HUES6 (cell line): ENCODE data around the gene SLC9A9.

Source experiments
- H3K27ac ChIP-seq: 2 replicates; pipeline ENCODE4 v1.7.0; 2013; ENCODE audit warnings: low read depth, mild to moderate bottlenecking, low read length, inconsistent platforms
- H3K27me3 ChIP-seq: 2 replicates; pipeline ENCODE4 v1.6.1; 2013; ENCODE audit warnings: low read length; ENCODE audit not compliant: control insufficient read depth, insufficient read depth
- H3K36me3 ChIP-seq: 2 replicates; pipeline ENCODE4 v1.6.1; 2013; ENCODE audit warnings: low read length; ENCODE audit not compliant: control insufficient read depth, insufficient read depth
- H3K4me1 ChIP-seq: 2 replicates; pipeline ENCODE4 v1.6.1; 2013; ENCODE audit warnings: low read length; ENCODE audit not compliant: control insufficient read depth, insufficient read depth
- H3K4me3 ChIP-seq: 2 replicates; pipeline ENCODE4 v1.5.1; 2013; ENCODE audit warnings: low read depth, low read length
- H3K9ac ChIP-seq: one replicate; pipeline ENCODE4 v1.6.1; 2013; ENCODE audit warnings: mild to moderate bottlenecking, low read length
- H3K9me3 ChIP-seq: 2 replicates; pipeline ENCODE4 v1.6.1; 2013; ENCODE audit warnings: low read depth, low read length; ENCODE audit not compliant: control insufficient read depth, insufficient read depth

Gene SLC9A9

GRCh38 chr3:143559296-143559695, 289.0 kb downstream of the SLC9A9 start:
- no peak overlapping the region for H3K9ac ChIP-seq
- no peaks in the 10 kb centered on the region for H3K36me3 ChIP-seq
- H3K4me3 ChIP-seq, result no peak overlapping the region
- peaks cover 34% of the 10 kb centered on the region for H3K9me3 ChIP-seq
- no peaks in the 10 kb centered on the region for H3K27me3 ChIP-seq
- H3K4me1 ChIP-seq, result no peaks in the 10 kb centered on the region
- no peak overlapping the region for H3K27ac ChIP-seq

DNA sequence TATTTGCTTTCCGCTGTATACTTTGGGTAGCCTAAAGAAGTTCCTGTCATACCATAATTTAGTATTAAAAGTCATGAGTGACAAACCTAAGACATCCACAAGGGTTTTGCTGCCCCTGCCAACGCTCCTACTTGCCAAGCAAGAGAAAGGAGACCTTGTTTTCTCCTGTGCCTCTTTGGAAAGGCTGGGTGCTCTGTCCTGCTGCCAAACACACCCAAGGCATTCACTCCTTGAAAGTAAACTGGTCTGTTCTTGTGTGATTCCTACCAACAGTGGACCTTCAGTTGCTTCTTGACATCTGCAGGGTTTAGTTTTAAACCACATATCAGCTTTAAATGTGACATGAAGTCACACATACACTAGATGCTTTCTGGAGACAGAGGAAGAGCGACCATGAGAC, 295.4 kb downstream of the SLC9A9 start:
- Histone ChIP-seq H3K4me3 (no peak overlapping the region), H3K27ac (no peak overlapping the region), H3K4me1 (no peaks in the 10 kb centered on the region), H3K9ac (no peak overlapping the region), H3K36me3 (no peaks in the 10 kb centered on the region), H3K27me3 (no peaks in the 10 kb centered on the region), H3K9me3 (peaks cover 14% of the 10 kb centered on the region)

DNA sequence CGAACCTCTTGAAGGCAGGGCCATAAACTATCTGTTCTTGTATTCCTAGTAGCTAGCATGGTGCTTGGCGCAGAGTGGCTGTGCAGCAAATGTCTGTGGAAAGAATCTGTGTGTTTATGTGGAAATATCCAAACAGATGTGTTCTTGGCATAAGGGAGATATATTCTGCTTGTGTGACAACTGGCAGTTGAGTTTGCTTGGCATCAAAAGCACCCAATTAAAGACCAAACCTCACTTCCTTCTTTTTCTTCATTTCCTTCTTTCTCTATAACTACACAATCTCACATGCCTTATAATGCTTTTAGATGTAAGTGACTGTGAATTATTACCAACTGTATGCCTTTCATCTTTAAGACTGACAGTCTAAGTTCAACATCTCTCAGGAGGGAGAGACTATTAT, 296.5 kb downstream of the SLC9A9 start:
- Histone ChIP-seq H3K27me3 (no peaks in the 10 kb centered on the region), H3K9me3 (peaks cover 8% of the 10 kb centered on the region), H3K4me1 (no peaks in the 10 kb centered on the region), H3K4me3 (no peak overlapping the region), H3K27ac (no peak overlapping the region), H3K36me3 (no peaks in the 10 kb centered on the region), H3K9ac (no peak overlapping the region)

DNA sequence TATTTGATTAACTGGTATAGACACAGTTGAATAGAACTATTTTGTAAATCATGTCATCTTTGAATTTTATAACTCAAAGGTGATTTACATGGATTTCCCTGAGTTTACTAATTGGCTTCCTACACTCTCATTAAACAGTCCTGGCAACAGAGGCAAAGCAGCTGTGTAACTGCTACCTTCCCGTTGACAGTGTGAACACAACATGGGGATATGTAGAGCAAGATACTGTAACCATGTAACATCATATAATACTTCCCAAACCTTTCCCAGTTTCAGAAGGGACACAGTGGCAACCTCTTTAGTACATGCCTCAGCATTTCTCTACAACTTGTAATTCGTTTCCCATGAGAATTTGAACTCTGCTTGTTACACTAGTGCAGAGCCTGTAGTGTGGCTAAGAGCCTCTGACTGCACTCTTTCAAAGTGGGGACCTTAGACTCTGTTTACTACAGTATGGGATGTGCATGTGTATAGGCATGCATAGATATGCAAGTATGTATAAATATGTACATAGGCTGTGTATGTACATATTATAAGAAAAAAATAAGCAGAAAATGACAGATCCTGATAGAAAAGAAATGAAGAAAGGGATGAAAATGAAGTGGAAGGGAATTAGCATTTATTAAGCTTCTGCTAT, 299.3 kb downstream of the SLC9A9 start:
- no peak overlapping the region for H3K9ac ChIP-seq
- H3K4me1 ChIP-seq, result no peaks in the 10 kb centered on the region
- no peak overlapping the region for H3K27ac ChIP-seq
- no peaks in the 10 kb centered on the region for H3K36me3 ChIP-seq
- H3K4me3 ChIP-seq, result no peak overlapping the region
- no peaks in the 10 kb centered on the region for H3K27me3 ChIP-seq
- H3K9me3 ChIP-seq, result no peaks in the 10 kb centered on the region

- no peak overlapping the region for H3K4me3 ChIP-seq
These were observed 299.9 kb downstream of the SLC9A9 start for GRCh38 chr3:143548393-143548792.

GRCh38 chr3:143538577-143538981, 309.7 kb downstream of the SLC9A9 start:
- no peaks in the 10 kb centered on the region for H3K36me3 ChIP-seq
- no peaks in the 10 kb centered on the region for H3K9me3 ChIP-seq
- H3K27me3 ChIP-seq, result no peaks in the 10 kb centered on the region
- no peak overlapping the region for H3K4me3 ChIP-seq
- no peak overlapping the region for H3K27ac ChIP-seq
- no peak overlapping the region for H3K9ac ChIP-seq
- no peaks in the 10 kb centered on the region for H3K4me1 ChIP-seq

More at GRCh38 chr3:143548393-143548792, 299.9 kb downstream of the SLC9A9 start:
- H3K9ac ChIP-seq, result no peak overlapping the region
- H3K4me1 ChIP-seq, result no peaks in the 10 kb centered on the region
- no peak overlapping the region for H3K27ac ChIP-seq
- H3K36me3 ChIP-seq, result no peaks in the 10 kb centered on the region
- no peaks in the 10 kb centered on the region for H3K27me3 ChIP-seq
- H3K9me3 ChIP-seq, result no peaks in the 10 kb centered on the region

- Histone ChIP-seq H3K27me3 (no peaks in the 10 kb centered on the region), H3K9ac (no peak overlapping the region), H3K27ac (no peak overlapping the region), H3K4me1 (no peaks in the 10 kb centered on the region), H3K4me3 (no peak overlapping the region), H3K36me3 (no peaks in the 10 kb centered on the region), H3K9me3 (no peaks in the 10 kb centered on the region)
These were observed 310.2 kb downstream of the SLC9A9 start for GRCh38 chr3:143538061-143538460.

DNA sequence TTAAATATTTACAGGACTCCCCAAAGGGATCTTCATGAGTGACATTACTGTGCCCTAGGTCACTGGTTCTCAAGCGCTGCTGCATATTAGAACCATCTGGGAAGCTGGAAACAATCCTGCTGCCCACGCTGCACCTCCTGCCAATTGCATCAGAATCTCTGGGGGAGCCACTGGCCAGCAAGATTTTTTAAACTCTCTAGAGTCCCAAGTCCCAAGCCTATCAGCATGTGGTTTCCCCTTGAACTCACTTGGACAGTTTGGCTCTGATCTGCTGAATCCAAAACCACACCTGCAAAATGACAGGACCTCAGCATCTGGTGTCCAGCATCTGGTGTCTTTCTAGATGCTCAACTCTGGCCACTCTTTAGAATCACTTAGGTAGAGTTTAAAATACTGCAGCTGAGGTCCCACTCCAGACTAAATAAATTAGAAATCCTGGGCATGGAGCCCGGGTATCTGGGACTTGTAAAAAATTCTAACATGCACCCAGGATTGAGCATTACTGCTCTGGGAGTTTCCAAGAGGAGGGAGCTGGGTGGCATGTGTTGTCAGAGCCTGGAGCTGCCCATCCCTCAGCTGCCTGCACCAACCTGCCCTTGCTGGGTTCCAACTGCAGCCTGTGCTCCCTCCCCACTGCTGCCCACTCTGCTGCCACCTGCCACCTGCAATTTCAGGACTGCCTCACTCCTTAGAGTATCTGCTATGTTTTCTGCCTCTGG, 311.3 kb downstream of the SLC9A9 start:
- Histone ChIP-seq H3K27ac (no peak overlapping the region), H3K9ac (no peak overlapping the region), H3K4me3 (no peak overlapping the region), H3K9me3 (no peaks in the 10 kb centered on the region), H3K36me3 (no peaks in the 10 kb centered on the region), H3K27me3 (no peaks in the 10 kb centered on the region), H3K4me1 (no peaks in the 10 kb centered on the region)

DNA sequence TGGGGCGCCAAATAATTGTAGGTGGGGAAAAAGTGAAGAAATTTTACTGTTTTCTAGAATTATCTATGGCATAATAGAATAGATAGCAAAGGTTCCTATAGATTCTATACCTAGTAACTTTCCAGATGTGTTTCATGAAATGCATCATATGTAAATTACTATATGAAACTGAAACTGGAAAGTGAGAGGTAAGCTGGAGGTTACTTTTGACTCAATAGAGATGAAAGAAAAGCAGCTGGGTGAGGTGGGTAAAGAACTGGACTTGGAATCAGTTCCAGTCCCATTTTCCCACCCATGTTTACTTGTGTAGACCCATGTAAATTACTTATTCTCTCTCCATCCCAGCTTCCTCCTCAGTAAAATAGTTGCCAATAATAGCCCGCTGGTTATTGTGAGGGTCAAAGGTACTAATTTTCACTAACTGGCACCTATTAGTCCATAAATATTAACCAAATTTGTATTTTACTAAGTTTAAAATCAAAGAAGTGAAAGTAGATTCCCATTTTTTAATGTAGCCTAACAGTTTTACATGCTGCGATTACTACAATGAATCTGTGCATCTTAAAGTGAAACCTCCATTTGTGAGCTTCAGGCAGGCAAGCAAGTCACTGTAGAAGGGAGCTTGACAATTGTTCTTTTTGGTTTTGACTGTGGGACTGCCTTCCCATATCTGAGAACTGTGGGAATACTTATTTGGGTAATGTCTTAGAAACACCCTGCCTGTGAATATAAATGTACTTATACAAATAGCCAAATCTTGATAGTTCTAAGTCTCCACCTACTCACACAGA, 312.1 kb downstream of the SLC9A9 start:
- Histone ChIP-seq H3K9me3 (no peaks in the 10 kb centered on the region), H3K27me3 (no peaks in the 10 kb centered on the region), H3K4me1 (no peaks in the 10 kb centered on the region), H3K36me3 (no peaks in the 10 kb centered on the region), H3K9ac (no peak overlapping the region), H3K27ac (no peak overlapping the region), H3K4me3 (no peak overlapping the region)

DNA sequence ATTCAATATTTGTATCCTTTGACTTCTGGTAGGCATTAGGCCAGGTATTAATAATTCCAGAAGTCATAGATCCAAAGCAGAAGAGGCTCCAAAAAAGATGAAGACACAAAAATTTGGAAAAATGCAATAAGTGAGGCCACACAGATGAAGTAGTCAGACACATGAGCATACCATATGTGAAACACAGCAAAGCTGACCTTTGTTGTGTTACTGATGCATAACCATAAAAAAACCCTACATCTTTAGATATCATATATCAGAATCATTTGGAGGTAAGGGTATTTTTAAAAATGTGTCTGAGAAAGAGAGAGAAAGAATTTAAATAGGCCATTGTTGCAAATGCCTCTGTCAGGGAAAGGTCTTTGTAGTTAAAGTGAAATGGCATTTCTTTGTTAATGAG, 314.9 kb downstream of the SLC9A9 start:
- Histone ChIP-seq H3K4me3 (no peak overlapping the region), H3K9ac (no peak overlapping the region), H3K9me3 (no peaks in the 10 kb centered on the region), H3K4me1 (no peaks in the 10 kb centered on the region), H3K27ac (no peak overlapping the region), H3K36me3 (no peaks in the 10 kb centered on the region), H3K27me3 (no peaks in the 10 kb centered on the region)

GRCh38 chr3:143532091-143532490, 316.2 kb downstream of the SLC9A9 start:
- Histone ChIP-seq H3K9me3 (no peaks in the 10 kb centered on the region), H3K4me1 (no peaks in the 10 kb centered on the region), H3K27me3 (no peaks in the 10 kb centered on the region), H3K36me3 (no peaks in the 10 kb centered on the region), H3K27ac (no peak overlapping the region), H3K4me3 (no peak overlapping the region), H3K9ac (no peak overlapping the region)
